C4-2B (cell line): ENCODE data around the gene CLIP4.

Experiments used
- H3K27ac ChIP-seq: fragments of 450-650 bp; 2 replicates; pipeline ENCODE4 v1.5.1; 2017
- CTCF ChIP-seq: fragments of 450-650 bp; conservative IDR thresholded peaks from 2 replicates; pipeline ENCODE4 v1.5.1; 2017; ENCODE audit warnings: mild to moderate bottlenecking
- ZFX ChIP-seq: fragments of 450-650 bp; IDR thresholded peaks from 2 replicates; pipeline ENCODE4 v1.6.1; 2017

Gene CLIP4

DNA sequence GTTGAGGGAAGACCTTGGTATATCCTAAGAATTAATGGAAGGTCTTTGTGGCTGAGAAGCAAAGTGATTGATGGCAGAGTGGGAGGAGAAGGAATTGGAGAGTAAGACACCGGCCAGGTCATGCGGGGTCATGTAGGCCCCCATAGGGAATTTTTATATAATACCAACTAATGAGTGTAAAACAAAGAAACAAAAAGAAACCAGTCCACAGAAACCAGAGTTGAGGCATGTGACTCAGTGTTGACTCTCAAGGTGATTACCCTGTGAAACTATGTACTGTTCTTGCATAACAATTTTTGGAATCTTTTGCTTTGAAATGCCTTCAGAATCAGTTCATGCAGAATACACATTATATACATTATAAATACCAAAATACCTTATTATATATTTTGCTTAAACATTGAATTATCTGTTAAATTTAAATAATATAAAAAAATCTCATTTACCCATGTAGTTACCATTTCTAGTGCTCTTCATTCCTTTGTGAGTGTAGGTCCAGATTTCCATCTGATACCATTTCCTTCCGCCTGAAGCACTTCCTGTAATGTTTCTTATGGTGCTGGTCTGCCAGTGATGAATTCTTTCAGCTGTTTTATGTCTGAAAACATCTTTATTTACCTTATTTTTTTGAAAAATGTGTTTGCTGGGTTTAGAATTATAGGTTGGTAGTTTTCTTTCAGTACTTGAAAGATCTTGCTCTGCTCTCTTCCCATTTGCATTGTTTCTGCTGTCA is 8.6 kb downstream of the CLIP4 start:
- H3K27ac ChIP-seq: no peak overlapping the region
- TF ChIP-seq CTCF (no peak), ZFX (no peak)

DNA sequence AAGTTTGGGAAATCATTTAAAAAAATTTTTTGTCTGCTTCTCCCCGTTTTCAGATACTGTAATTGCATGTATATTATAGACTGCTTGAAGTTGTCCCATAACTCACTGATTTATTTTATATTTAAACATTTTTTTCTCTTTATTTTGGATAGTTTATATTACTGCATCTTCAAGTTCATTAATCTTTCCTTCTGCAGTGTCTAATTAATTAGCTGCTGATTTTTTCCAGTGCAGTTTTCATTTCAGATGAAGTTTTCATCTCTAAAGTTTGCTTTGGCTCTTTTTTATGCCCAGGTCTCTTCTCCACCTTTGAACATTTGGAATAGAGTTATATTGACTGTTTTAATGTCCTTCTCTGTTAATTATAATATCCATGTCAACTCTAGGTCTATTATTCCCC is 9.3 kb downstream of the CLIP4 start:
- H3K27ac ChIP-seq: no peak overlapping the region
- TF ChIP-seq CTCF: no peak
- no peak for TF ChIP-seq ZFX

DNA sequence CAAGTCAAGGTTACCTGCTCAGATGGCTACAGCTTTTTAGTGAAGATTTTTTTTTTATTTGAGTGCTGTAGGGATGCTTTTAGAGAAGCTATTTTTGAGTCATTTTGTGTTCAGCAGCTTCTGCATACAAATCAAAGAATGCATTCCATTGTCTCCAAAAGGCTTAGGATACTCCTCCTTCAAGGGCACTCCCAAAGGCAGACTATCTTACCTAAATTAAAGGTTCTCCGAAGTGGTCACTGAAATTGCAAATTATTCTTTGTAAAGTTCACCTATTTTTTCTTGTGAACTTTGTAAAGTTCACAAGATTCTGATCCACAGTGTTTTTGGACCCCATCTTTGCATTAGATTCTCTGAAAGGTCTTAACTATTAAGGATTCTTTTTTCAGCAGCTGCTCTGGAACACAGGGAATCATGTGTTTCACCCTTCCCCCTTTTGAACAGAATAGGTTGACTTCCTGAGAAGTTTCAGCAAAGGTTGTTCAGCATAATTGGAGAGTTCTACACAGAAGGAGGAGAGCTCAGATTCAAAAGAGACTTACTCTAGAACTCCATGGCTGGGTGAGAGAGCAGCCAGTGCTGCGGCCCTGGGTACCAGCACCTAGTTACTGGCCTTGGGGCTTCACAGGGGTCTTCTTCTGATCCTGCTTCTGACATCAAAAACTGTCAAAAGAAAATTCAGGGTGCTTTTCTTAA is 14.5 kb downstream of the CLIP4 start:
- no peak overlapping the region for H3K27ac ChIP-seq
- TF ChIP-seq CTCF (no peak), ZFX (no peak)

DNA sequence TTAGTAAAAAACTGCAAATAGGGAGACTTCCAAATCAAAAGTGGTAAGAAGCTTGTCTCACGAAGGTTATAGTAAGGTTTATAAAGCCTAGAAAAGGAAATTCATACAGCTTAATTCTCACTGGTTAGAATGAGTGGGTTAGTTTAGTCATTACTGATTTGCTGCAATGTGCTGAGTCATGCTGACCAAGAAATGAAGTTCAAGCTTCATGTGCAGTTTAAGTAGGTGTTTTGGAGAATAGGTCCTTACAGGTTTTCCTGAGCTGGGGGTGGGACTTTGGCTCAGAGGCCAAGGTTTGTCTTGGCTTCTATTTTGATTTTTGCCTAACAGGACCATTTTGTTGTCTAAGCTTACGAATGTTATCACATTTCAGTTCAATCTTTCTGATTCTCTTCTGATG is 15.1 kb downstream of the CLIP4 start:
- TF ChIP-seq CTCF (no peak), ZFX (no peak)
- no peak overlapping the region for H3K27ac ChIP-seq

DNA sequence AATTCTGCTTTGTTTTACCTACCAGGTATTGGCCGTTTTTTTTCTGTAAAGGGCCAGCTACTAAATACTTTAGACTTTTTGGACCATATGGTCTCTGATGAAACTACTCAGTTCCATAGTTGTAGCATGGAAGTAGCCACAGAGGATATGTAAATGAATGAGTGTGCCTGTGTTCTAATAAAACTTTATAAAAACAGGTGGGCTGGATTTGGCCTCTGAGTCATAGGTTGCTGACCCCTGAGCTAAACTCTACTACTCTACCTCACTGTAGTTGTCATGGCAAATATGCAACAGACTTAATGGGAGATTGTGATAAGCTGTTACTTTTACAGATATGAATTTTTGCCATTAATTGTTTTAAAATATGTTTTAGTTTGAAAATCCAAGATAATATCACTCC is 19.7 kb downstream of the CLIP4 start:
- no peak for TF ChIP-seq CTCF
- TF ChIP-seq ZFX: no peak
- no peak overlapping the region for H3K27ac ChIP-seq

- TF ChIP-seq CTCF (no peak), ZFX (no peak)
- H3K27ac ChIP-seq: no peak overlapping the region
These were observed 23.9 kb downstream of the CLIP4 start for GRCh38 chr2:29139152-29139551.

DNA sequence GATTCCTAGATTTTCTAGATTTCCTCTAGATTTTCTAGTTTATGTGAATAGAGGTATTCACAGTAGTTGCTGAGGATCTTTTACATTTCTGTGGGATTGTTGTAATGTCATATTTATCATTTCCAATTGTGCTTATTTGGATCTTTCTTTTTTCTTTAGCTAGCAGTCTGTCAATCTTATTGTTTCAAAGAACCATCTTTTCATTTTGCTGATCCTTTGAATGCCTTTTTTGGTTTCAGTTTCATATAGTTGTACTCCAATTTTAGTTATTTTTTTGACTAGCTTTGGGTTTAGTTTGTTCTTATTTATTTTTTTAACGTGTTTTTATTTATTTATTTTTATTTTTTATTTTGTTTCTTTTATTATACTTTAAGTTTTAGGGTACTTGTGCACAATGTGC is 24.5 kb downstream of the CLIP4 start:
- H3K27ac ChIP-seq: no peak overlapping the region
- TF ChIP-seq ZFX (no peak), CTCF (no peak)
